Lung (tissue), 12 donors: ENCODE data around the gene DOCK3. TPM values are rescaled to one million over a fixed set of nuclear protein-coding genes. Genes with fewer than 3 reads are reported as not detected.

Experiments
- ATAC-seq: fragments of 200-7000 bp; cut with Tn5 transposase; one replicate; pipeline ENCODE4 v1.9.1; 2020; ENCODE audit warnings: moderate number of reproducible peaks; ENCODE audit not compliant: insufficient read depth, low FRiP score
- DNase-seq, 3 donors: peaks; one replicate each; pipeline ENCODE4 v3.0.0-alpha.2; 2013 to 2017
- H3K27ac ChIP-seq, 2 donors: one replicate each; pipeline ENCODE4 v1.5.1; 2013; ENCODE audit warnings: mild to moderate bottlenecking in 2 of 2, moderate library complexity in 2 of 2, control low read depth in 1 of 2, inconsistent platforms in 1 of 2, low read depth in 1 of 2, low read length in 1 of 2
- H3K27me3 ChIP-seq, 3 donors: one replicate each; pipeline ENCODE4 v1.5.1; 2013; ENCODE audit warnings: low read length in 2 of 3; ENCODE audit not compliant: control insufficient read depth in 3 of 3, insufficient read depth in 3 of 3
- H3K36me3 ChIP-seq, 4 donors: one replicate each; pipeline ENCODE4 v1.5.1; 2013; ENCODE audit warnings: low read length in 4 of 4, mild to moderate bottlenecking in 1 of 4, moderate library complexity in 1 of 4; ENCODE audit not compliant: control insufficient read depth in 4 of 4, insufficient read depth in 4 of 4
- H3K4me1 ChIP-seq, 5 donors: one replicate each; pipeline ENCODE4 v1.5.1; 2013; ENCODE audit warnings: low read length in 5 of 5, mild to moderate bottlenecking in 2 of 5, moderate library complexity in 1 of 5; ENCODE audit not compliant: control insufficient read depth in 5 of 5, insufficient read depth in 5 of 5
- H3K4me3 ChIP-seq: one replicate; pipeline ENCODE4 v1.5.1; 2013; ENCODE audit warnings: mild to moderate bottlenecking, control low read depth, moderate library complexity
- H3K9ac ChIP-seq, 2 donors: one replicate each; pipeline ENCODE4 v1.5.1; 2013; ENCODE audit warnings: low read length in 2 of 2, control low read depth in 1 of 2; ENCODE audit not compliant: insufficient read depth in 1 of 2
- H3K9me3 ChIP-seq, 4 donors: one replicate each; pipeline ENCODE4 v1.5.1; 2013; ENCODE audit warnings: low read length in 3 of 4, mild to moderate bottlenecking in 1 of 4, moderate library complexity in 1 of 4; ENCODE audit not compliant: control insufficient read depth in 4 of 4, insufficient read depth in 3 of 4
- whole genome bisulfite sequencing, 2 donors: extraction: QIAGEN DNeasy Blood & Tissue Kit; methylation state at CpG; one replicate each; pipeline ENCODE4 v1.1.7; 2013; 5-methylcytosine and 5-hydroxymethylcytosine counted together
- polyA plus RNA-seq, 2 donors: library from polyadenylated mRNA; stranded (reverse); fragments of 200-250 nt; gene quantifications; one replicate each; pipeline ENCODE4 v1.2.1, GENCODE V29; 2013
- total RNA-seq, 2 donors: library from RNA; depleted of rRNA in 1 of 2; stranded (reverse); fragments of >200 nt in 1 of 2; gene quantifications; one replicate each; pipeline ENCODE4 v1.2.1, GENCODE V29; 2014 to 2021
- TF ChIP-seq, protein P1 (sequence below): IDR thresholded peaks from 2 replicates; pipeline ENCODE4 v1.5.1; 2012; ENCODE audit warnings: mild to moderate bottlenecking; ENCODE audit errors: control extremely low read depth, extremely low read depth
- donor health status: control.
- donor health status: control.
- donor health status: Bipolar disorder and iron deficiency.
- donor health status: healthy.
- donor health status: DM: yes; HTN: yes; CAD: no.

Gene DOCK3
- total and polyA plus RNA-seq, 4 donors: 0.06 to 1.4 (median 0.34) TPM

DNA sequence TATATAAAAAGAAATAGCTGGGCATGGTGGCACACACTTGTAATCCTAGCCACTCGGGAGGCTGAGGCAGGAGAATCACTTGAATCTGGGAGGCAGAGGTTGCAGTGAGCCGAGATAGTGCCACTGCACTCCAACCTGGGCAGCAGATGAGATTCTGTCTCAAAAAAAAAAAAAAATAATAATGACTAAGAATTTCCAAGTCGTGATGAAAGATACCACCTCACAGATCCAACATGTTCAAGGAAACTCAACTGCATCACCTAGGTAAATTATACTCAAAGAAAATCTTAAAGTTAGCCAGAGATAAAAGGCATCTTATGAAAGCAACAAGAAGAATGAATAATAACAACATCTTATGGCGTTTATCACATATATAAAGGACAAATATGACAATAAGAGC lies 50.1 kb downstream of the DOCK3 start:
- Histone ChIP-seq H3K27me3 (no peaks in the 10 kb centered on the region), H3K36me3 (no peaks in the 10 kb centered on the region)
- ATAC-seq: no peak

DNA sequence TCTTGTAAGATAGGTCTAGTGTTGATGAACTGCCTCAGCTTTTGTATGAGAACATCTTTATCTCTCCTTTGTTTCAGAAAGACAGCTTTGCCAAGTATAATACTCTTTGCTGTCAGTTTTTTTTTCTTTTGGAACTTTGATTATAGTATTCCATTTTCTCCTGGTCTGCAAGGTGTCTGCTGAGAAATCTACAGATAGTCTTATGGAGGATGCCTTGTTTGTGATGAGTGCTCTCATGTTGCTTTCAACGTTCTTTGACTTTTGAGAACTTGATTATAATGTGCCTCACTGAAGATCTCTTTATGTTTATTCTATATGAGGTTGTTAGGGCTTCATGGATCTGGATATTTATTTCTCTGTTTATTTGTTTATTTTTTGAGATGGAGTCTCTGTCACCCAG lies 60.3 kb downstream of the DOCK3 start:
- H3K36me3 ChIP-seq: no peaks in the 10 kb centered on the region
- DNase-seq (no peak), ATAC-seq (no peak)
- H3K27me3 ChIP-seq: no peaks in the 10 kb centered on the region
- peaks cover 0 to 2% (median 0%) of the 10 kb centered on the region in 4 donors for H3K9me3 ChIP-seq
- H3K4me1 ChIP-seq: no peaks in the 10 kb centered on the region
- no peak overlapping the region for H3K9ac ChIP-seq
- H3K4me3 ChIP-seq: no peak overlapping the region
- TF ChIP-seq, protein P1, sequence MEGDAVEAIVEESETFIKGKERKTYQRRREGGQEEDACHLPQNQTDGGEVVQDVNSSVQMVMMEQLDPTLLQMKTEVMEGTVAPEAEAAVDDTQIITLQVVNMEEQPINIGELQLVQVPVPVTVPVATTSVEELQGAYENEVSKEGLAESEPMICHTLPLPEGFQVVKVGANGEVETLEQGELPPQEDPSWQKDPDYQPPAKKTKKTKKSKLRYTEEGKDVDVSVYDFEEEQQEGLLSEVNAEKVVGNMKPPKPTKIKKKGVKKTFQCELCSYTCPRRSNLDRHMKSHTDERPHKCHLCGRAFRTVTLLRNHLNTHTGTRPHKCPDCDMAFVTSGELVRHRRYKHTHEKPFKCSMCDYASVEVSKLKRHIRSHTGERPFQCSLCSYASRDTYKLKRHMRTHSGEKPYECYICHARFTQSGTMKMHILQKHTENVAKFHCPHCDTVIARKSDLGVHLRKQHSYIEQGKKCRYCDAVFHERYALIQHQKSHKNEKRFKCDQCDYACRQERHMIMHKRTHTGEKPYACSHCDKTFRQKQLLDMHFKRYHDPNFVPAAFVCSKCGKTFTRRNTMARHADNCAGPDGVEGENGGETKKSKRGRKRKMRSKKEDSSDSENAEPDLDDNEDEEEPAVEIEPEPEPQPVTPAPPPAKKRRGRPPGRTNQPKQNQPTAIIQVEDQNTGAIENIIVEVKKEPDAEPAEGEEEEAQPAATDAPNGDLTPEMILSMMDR: no peak
- 0 to 34% methylated on average over 1 of the region's 1 CpG for WGBS, 2 donors
- H3K27ac ChIP-seq: no peak overlapping the region

More for the DNA sequence above, 50.1 kb downstream of the DOCK3 start:
- Histone ChIP-seq H3K27ac (no peak overlapping the region), H3K9ac (no peak overlapping the region), H3K9me3 (peaks cover 0 to 5% (median 0%) of the 10 kb centered on the region in 4 donors), H3K4me3 (no peak overlapping the region), H3K4me1 (no peaks in the 10 kb centered on the region)
- DNase-seq: no peak
- TF ChIP-seq, protein P1: no peak
- 89 to 95% methylated on average over 4 of the region's 4 CpGs for WGBS, 2 donors

DNA sequence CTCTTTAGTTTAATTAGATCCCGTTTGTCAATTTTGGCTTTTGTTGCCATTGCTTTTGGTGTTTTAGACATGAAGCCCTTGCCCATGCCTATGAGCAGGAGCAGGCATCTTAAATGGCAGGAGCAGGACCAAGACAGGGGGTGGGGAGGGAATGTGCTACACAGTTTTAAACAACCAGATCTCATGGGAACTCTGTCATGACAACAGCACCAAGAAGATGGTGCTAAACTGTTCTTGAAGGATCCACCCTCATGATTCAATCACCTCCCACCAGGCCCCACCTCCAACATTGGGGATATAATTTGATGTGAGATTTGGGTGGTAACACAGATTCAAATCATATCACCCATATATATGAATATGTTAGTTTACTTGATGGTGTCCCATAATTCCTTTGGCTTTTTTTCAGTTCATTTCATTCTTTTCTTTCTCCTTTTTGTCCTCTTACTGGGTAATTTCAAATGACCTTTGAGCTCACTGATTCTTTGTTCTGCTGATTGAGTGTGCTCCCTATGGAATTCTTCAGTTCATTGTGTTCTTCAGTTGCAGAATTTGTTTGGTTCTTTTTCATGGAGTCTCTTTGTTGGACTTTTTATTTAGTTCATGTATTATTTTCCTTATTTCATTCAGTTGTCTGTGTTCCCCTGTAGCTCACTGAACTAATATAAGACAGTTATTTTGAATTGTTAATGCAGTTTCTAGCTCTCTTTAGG lies 62.6 kb downstream of the DOCK3 start:
- H3K9me3 ChIP-seq: peaks cover 0 to 2% (median 0%) of the 10 kb centered on the region in 4 donors
- H3K36me3 ChIP-seq: no peaks in the 10 kb centered on the region
- H3K4me3 ChIP-seq: no peak overlapping the region
- H3K27me3 ChIP-seq: no peaks in the 10 kb centered on the region
- ATAC-seq (no peak), DNase-seq (no peak)
- TF ChIP-seq, protein P1: no peak
- H3K4me1 ChIP-seq: no peaks in the 10 kb centered on the region
- H3K27ac ChIP-seq: no peak overlapping the region
- 86 to 92% methylated on average over 1 of the region's 1 CpG for WGBS, 2 donors
- no peak overlapping the region for H3K9ac ChIP-seq
